Neuronal stem cell (in vitro differentiated cells): ENCODE measurements around the gene CACNG5.

ENCODE experiments used
- DNase-seq: peaks from one replicate; pipeline ENCODE4 v3.0.0-alpha.2; 2013; ENCODE audit warnings: low spot score
- H2AFZ ChIP-seq: one replicate; pipeline ENCODE4 v1.6.1; 2013; ENCODE audit warnings: mild to moderate bottlenecking, low read length, inconsistent platforms
- H2AK5ac ChIP-seq: 2 replicates; pipeline ENCODE4 v1.6.1; 2013; ENCODE audit warnings: low read depth, mild to moderate bottlenecking, inconsistent platforms, low read length, moderate library complexity, mixed read lengths
- H2BK120ac ChIP-seq: 2 replicates; pipeline ENCODE4 v1.6.1; 2013; ENCODE audit warnings: low read depth, mild to moderate bottlenecking, inconsistent platforms, low read length, moderate library complexity, mixed read lengths
- H2BK12ac ChIP-seq: one replicate; pipeline ENCODE4 v1.6.1; 2013; ENCODE audit warnings: low read length, inconsistent platforms
- H2BK15ac ChIP-seq: 2 replicates; pipeline ENCODE4 v1.6.1; 2013; ENCODE audit warnings: mild to moderate bottlenecking, low read length, inconsistent platforms, mixed read lengths
- H2BK5ac ChIP-seq: one replicate; pipeline ENCODE4 v1.6.1; 2013; ENCODE audit warnings: inconsistent platforms, mild to moderate bottlenecking, low read length, moderate library complexity
- H3K14ac ChIP-seq: one replicate; pipeline ENCODE4 v1.6.1; 2013; ENCODE audit warnings: low read length, inconsistent platforms
- H3K18ac ChIP-seq: 2 replicates; pipeline ENCODE4 v1.6.1; 2013; ENCODE audit warnings: low read length, inconsistent platforms
- H3K23ac ChIP-seq: 2 replicates; pipeline ENCODE4 v1.6.1; 2013; ENCODE audit warnings: low read depth, mild to moderate bottlenecking, mixed read lengths, low read length, inconsistent platforms; ENCODE audit not compliant: poor library complexity
- H3K27ac ChIP-seq: replicated peaks from 3 replicates; pipeline ENCODE4 v1.5.1; 2013; ENCODE audit warnings: low read length, inconsistent platforms
- H3K27me3 ChIP-seq, 3 experiments: 2 replicates each; pipeline ENCODE4 v1.6.1; 2013; ENCODE audit warnings: low read length in 3 of 3, mild to moderate bottlenecking in 2 of 3, inconsistent platforms in 1 of 3, low read depth in 1 of 3, mixed read lengths in 1 of 3, moderate library complexity in 1 of 3; ENCODE audit not compliant: control insufficient read depth in 3 of 3, insufficient read depth in 3 of 3
- H3K36me3 ChIP-seq, 2 donors: replicated peaks in 1 of 2; 2 replicates each; pipeline ENCODE4 v1.6.1; 2013; ENCODE audit warnings: low read length in 2 of 2; ENCODE audit not compliant: control insufficient read depth in 2 of 2, insufficient read depth in 2 of 2
- H3K4ac ChIP-seq: 2 replicates; pipeline ENCODE4 v1.6.1; 2013; ENCODE audit warnings: inconsistent platforms, mild to moderate bottlenecking, low read length, moderate library complexity
- H3K4me1 ChIP-seq, 2 donors: 1 replicate in 1 of 2; 2 replicates in 1 of 2; pipeline ENCODE4 v1.6.1; 2013; ENCODE audit warnings: low read length in 2 of 2, low read depth in 1 of 2; ENCODE audit not compliant: control insufficient read depth in 2 of 2, insufficient read depth in 1 of 2
- H3K4me2 ChIP-seq: one replicate; pipeline ENCODE4 v1.6.1; 2013; ENCODE audit warnings: mild to moderate bottlenecking, low read length, inconsistent platforms; ENCODE audit not compliant: insufficient read depth, poor library complexity, severe bottlenecking
- H3K4me3 ChIP-seq, 2 donors: 2 replicates each; pipeline ENCODE4 v1.5.1; 2013; ENCODE audit warnings: low read length in 2 of 2, mild to moderate bottlenecking in 2 of 2, inconsistent platforms in 1 of 2, moderate library complexity in 1 of 2
- H3K79me1 ChIP-seq: one replicate; pipeline ENCODE4 v1.6.1; 2013; ENCODE audit warnings: low read depth, mild to moderate bottlenecking, inconsistent platforms, low read length, moderate library complexity
- H3K9ac ChIP-seq: one replicate; pipeline ENCODE4 v1.6.1; 2013; ENCODE audit warnings: mild to moderate bottlenecking, low read depth, low read length, inconsistent platforms; ENCODE audit not compliant: poor library complexity
- H3K9me3 ChIP-seq, 2 donors: replicated peaks in 1 of 2; 2 replicates each; pipeline versions ENCODE3 to v1.6.1; 2013; ENCODE audit warnings: low read length in 2 of 2, mild to moderate bottlenecking in 2 of 2, inconsistent platforms in 1 of 2, low read depth in 1 of 2, mixed read lengths in 1 of 2, moderate library complexity in 1 of 2; ENCODE audit not compliant: control insufficient read depth in 2 of 2, insufficient read depth in 1 of 2
- H4K8ac ChIP-seq: one replicate; pipeline ENCODE4 v1.6.1; 2013; ENCODE audit warnings: low read depth, mild to moderate bottlenecking, inconsistent platforms, low read length, moderate library complexity
- H4K91ac ChIP-seq: one replicate; pipeline ENCODE4 v1.6.1; 2013; ENCODE audit warnings: low read length, low read depth, mild to moderate bottlenecking, inconsistent platforms; ENCODE audit not compliant: poor library complexity
- WGBS, 2 donors: extraction: QIAGEN DNeasy Blood & Tissue Kit; methylation state at CpG; one replicate each; pipeline ENCODE4 v1.1.7; 2013; ENCODE audit warnings: missing lambda C conversion rate in 2 of 2, mixed read lengths in 1 of 2; ENCODE audit not compliant: insufficient read length in 2 of 2, insufficient replicate concordance in 1 of 2; ENCODE audit errors: extremely low coverage in 2 of 2; 5-methylcytosine and 5-hydroxymethylcytosine counted together

The CACNG5 gene

DNA sequence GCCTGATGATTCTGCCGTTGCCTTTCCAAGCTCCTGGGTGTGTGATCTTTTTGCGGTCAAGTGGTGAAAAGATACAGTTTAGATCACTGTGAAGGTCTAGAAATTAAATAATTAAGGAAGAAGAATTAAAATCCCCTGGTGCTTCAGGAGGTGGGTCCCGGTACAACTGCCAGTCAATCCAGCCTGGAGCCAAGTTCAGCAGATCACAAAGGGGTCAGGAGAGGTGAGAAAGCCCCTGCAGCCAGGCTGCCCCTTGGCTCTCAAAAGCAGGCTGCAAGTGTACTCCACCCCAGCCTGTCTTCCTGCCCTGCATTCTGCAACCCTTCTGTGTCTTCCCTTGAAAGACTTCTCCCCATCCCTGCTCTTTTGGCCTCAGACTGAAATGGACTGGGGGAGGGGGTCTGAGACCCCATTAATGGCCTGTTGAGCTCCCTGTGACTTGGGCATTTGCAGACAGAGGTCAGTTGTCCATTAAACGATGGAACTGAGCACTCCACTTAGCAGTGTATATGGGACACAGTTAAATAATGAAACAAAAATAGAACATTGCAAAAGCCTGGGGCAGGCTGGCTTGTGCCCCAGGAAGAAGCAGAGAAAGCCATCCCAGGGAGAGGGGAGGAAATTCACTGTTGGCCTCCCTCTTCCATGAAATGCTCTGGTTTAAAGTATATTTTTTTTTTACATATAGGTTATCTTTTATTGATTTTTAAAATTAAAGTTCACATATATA lies 15.1 kb downstream of the CACNG5 start:
- Histone ChIP-seq H3K4ac (no peak overlapping the region), H2BK12ac (no peak overlapping the region), H4K8ac (no peak overlapping the region), H3K27me3 (no peaks in the 10 kb centered on the region), H2BK15ac (no peak overlapping the region), H2BK120ac (no peak overlapping the region), H3K9me3 (peaks cover 5 to 6% of the 10 kb centered on the region in 2 donors), H3K79me1 (no peaks in the 10 kb centered on the region), H3K23ac (no peak overlapping the region), H2AK5ac (no peak overlapping the region), H3K4me1 (no peaks in the 10 kb centered on the region), H2BK5ac (no peak overlapping the region), H3K4me2 (no peak overlapping the region), H3K4me3 (no peak overlapping the region), H3K14ac (no peak overlapping the region), H4K91ac (no peak overlapping the region), H2AFZ (no peak overlapping the region), H3K18ac (no peak overlapping the region), H3K27ac (no peak overlapping the region), H3K9ac (no peak overlapping the region), H3K36me3 (no peaks in the 10 kb centered on the region)
- WGBS, 2 donors, result no CpG with 5 or more reads among the region's 4 CpGs
- no peak for DNase-seq

DNA sequence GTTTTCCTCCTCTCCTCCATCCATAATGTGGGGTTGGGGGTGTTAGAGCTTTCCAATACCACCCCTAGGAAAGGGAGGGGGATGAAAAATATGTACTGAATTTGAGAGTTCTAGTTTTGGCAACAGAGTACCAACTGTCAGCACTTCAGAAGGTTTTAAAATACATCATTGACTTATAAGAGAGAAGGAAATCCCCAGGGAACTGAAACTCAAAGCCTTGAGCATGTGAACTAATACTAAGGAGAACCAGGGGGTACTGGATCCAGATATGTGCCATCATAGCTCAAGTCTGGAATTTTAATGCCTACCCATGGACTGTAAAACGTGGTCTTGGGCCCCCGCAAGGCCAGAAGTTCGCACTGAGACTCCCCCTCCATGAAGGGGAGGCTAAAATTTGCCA lies 15.8 kb downstream of the CACNG5 start:
- no peak overlapping the region for H2AFZ ChIP-seq
- H3K4ac ChIP-seq, result no peak overlapping the region
- no peak overlapping the region for H3K23ac ChIP-seq
- no peak overlapping the region for H3K4me2 ChIP-seq
- H4K8ac ChIP-seq, result no peak overlapping the region
- no peak overlapping the region for H2AK5ac ChIP-seq
- H3K36me3 ChIP-seq, result no peaks in the 10 kb centered on the region
- H4K91ac ChIP-seq, result no peak overlapping the region
- H2BK5ac ChIP-seq, result no peak overlapping the region
- no peak overlapping the region for H2BK15ac ChIP-seq
- H3K9ac ChIP-seq, result no peak overlapping the region
- H2BK120ac ChIP-seq, result no peak overlapping the region
- H3K79me1 ChIP-seq, result no peaks in the 10 kb centered on the region
- no peak overlapping the region for H2BK12ac ChIP-seq
- peaks cover 4 to 6% of the 10 kb centered on the region in 2 donors for H3K9me3 ChIP-seq
- H3K14ac ChIP-seq, result no peak overlapping the region
- DNase-seq, result no peak
- no peaks in the 10 kb centered on the region for H3K4me1 ChIP-seq
- H3K27ac ChIP-seq, result no peak overlapping the region
- no peaks in the 10 kb centered on the region for H3K27me3 ChIP-seq
- no peak overlapping the region for H3K18ac ChIP-seq
- no CpG with 5 or more reads among the region's 3 CpGs for WGBS, 2 donors
- no peak overlapping the region for H3K4me3 ChIP-seq

DNA sequence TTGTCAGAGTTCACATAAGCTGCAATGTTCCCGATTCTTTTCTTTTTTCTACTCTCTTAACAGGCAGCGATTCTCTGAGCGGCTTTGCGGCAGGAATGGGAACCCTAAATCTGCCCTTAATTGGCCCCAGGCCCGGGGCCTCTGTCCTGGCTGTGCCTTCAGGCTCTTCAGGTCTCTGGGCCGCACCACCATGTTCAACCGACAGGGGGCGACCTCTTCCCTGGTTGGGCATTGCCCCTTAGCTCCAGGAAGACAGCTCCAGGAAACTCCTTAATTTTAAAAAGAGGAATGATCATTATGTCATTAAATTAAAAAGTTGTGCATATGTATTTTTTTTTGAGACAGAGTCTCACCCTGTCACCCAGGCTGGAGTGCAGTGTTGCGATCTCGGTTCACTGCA lies 20.3 kb downstream of the CACNG5 start:
- Histone ChIP-seq H3K4me1 (no peaks in the 10 kb centered on the region), H3K9ac (no peak overlapping the region), H3K27ac (no peak overlapping the region), H3K4me3 (no peak overlapping the region), H3K9me3 (peaks cover 0 to 3% of the 10 kb centered on the region in 2 donors), H4K8ac (no peak overlapping the region), H4K91ac (no peak overlapping the region), H3K18ac (no peak overlapping the region), H3K14ac (no peak overlapping the region), H2BK12ac (no peak overlapping the region), H3K79me1 (no peaks in the 10 kb centered on the region), H2BK15ac (no peak overlapping the region), H2BK120ac (no peak overlapping the region), H2AK5ac (no peak overlapping the region), H3K4me2 (no peak overlapping the region), H3K27me3 (no peaks in the 10 kb centered on the region), H3K4ac (no peak overlapping the region), H3K23ac (no peak overlapping the region), H2BK5ac (no peak overlapping the region), H2AFZ (no peak overlapping the region), H3K36me3 (no peaks in the 10 kb centered on the region)
- no peak for DNase-seq
- no CpG with 5 or more reads among the region's 10 CpGs for WGBS, 2 donors

DNA sequence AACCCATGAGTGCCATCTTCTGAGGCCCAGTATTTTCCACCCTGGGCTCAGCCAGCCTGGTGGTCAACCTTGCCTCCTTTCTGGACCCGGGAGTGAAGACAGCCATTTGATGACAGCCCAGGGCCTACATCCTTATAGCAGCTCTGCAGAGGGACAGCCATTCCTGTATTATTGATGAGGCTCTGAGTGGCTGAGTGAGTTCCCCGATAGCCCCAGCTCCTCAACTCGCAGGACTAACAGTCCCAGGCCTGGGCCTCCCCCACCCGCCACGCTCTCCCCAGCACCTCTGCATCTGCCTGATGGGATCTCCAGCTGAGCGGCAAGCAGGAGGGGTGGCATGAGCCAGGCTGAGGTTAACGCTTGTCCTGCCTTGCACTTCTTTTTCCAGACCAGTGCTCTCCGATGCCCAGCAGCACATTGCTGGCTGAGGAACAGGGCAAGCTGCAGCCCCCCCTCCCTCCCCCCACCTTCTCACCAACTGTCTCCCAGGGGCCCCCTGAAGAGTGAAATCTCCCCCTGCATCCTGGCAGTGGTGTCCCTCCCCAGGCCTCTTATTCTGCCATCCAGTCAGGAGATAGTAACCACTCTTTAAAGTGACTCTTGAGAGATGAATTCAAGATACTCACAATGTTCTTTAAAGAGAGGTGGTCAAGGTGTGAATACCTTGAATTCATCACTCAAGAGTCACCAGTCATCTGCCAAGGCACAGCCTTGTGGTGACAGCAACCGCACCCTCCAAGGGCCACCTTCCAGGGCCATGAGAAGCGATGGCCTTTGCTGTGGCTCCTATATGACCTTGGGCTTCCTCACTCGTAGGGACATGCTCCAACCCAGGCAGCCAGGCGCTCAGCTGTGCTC lies 23.5 kb downstream of the CACNG5 start:
- H2BK5ac ChIP-seq, result no peak overlapping the region
- peaks cover 0 to 3% of the 10 kb centered on the region in 2 donors for H3K9me3 ChIP-seq
- H3K23ac ChIP-seq, result no peak overlapping the region
- DNase-seq, result no peak
- H2BK120ac ChIP-seq, result no peak overlapping the region
- no peak overlapping the region for H2BK12ac ChIP-seq
- no peaks in the 10 kb centered on the region for H3K79me1 ChIP-seq
- no peak overlapping the region for H3K4ac ChIP-seq
- H4K91ac ChIP-seq, result no peak overlapping the region
- H2BK15ac ChIP-seq, result no peak overlapping the region
- no peak overlapping the region for H3K27ac ChIP-seq
- H2AK5ac ChIP-seq, result no peak overlapping the region
- no peak overlapping the region for H3K4me2 ChIP-seq
- no peak overlapping the region for H4K8ac ChIP-seq
- no peak overlapping the region for H3K14ac ChIP-seq
- H3K27me3 ChIP-seq, result no peaks in the 10 kb centered on the region
- no peak overlapping the region for H3K18ac ChIP-seq
- no peaks in the 10 kb centered on the region for H3K4me1 ChIP-seq
- H3K4me3 ChIP-seq, result no peak overlapping the region
- H3K9ac ChIP-seq, result no peak overlapping the region
- H2AFZ ChIP-seq, result no peak overlapping the region
- no peaks in the 10 kb centered on the region for H3K36me3 ChIP-seq
- no CpG with 5 or more reads among the region's 12 CpGs for WGBS, 2 donors
